GM12891 (cell line): Measurements from ENCODE around the gene ARF5.

Experiments used
- POLR2A ChIP-seq: IDR thresholded peaks from 2 replicates; pipeline ENCODE4 v1.6.1; 2011; ENCODE audit warnings: low read depth, low read length, control low read depth
- POLR2AphosphoS5 ChIP-seq: IDR thresholded peaks from 2 replicates; pipeline ENCODE4 v1.6.1; 2011; ENCODE audit warnings: low read depth, low read length, control low read depth
- SPI1 ChIP-seq: IDR thresholded peaks from 2 replicates; pipeline ENCODE4 v1.6.1; 2011; ENCODE audit warnings: low read depth, low read length, control low read depth

DNA sequence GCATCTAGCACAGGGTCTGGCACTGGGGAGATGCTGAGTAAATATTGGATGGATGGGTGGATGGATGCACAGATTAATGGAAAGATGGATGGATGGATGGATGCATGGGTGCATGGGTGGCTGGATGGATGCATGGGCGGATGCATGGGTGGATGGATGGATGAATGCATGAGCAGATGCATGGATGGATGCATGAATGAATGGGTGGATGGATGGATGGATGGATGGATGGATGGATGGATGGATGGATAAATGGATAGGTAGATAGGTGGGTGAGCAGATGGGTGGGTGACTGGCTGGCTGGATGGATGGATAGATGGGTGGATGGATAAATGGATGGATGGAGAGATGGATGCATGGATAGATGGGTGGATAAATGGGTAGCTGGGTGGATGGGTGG, 24.1 kb downstream of the ARF5 start:
- TF ChIP-seq POLR2AphosphoS5 (no peak), POLR2A (no peak), SPI1 (no peak)
